ENCODE measurements around the gene HOXC9. TPM values are rescaled to one million over a fixed set of nuclear protein-coding genes. Genes with fewer than 3 reads are reported as not detected.

The HOXC9 gene
- total RNA-seq, 4 donors from 2014 or later, result 7.6 to 25.1 (median 13.0) TPM

- TF ChIP-seq CTCF (IDR thresholded peaks at IDR 0.05; ENCODE audit: low read depth), result no peak
Measured at GRCh38 chr12:53988541-53989226, 11.3 kb upstream of the HOXC9 start.

DNA sequence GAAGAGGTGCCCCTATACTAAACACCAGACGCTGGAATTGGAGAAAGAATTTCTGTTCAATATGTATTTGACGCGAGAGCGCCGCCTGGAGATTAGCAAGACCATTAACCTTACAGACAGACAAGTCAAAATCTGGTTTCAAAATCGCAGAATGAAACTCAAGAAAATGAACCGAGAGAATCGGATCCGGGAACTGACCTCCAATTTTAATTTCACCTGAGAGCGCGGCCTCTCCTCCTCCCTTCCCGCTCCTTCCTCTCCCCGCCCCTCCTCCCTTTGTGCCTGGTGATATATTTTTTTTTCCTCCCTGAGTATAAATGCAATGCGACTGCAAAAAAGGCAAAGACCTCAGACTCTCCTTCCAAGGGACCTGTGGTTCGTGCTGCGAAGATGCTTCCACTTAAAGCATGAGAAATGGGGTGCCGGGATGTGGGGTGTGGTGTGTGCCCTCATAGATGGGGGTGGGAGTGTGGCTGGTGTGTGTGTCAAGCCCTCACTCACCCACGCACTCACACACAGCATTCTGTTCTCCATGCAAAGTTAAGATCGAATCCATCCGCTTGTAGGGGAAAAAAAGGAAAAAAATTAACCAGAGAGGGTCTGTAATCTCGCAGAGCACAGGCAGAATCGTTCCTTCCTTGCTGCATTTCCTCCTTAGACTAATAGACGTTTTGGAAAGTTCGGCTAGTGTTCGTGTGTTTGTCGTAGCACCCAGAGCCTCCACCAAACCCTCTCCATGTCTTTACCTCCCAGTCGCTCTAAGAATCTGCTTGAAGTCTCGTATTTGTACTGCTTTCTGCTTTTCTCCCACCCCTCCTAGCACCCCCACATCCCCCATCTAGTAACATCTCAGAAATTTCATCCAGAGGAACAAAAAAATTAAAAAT lies 10.5 kb upstream of the HOXC9 start:
- no peak for TF ChIP-seq CTCF (IDR thresholded peaks at IDR 0.05; ENCODE audit: low read depth)

GRCh38 chr12:53990311-53991076 lies 9.5 kb upstream of the HOXC9 start:
- no peak for TF ChIP-seq CTCF (IDR thresholded peaks at IDR 0.05; ENCODE audit: low read depth)

- TF ChIP-seq CTCF (IDR thresholded peaks at IDR 0.05; ENCODE audit: low read depth), result no peak
Measured at GRCh38 chr12:53991077-53991460, 8.9 kb upstream of the HOXC9 start.

DNA sequence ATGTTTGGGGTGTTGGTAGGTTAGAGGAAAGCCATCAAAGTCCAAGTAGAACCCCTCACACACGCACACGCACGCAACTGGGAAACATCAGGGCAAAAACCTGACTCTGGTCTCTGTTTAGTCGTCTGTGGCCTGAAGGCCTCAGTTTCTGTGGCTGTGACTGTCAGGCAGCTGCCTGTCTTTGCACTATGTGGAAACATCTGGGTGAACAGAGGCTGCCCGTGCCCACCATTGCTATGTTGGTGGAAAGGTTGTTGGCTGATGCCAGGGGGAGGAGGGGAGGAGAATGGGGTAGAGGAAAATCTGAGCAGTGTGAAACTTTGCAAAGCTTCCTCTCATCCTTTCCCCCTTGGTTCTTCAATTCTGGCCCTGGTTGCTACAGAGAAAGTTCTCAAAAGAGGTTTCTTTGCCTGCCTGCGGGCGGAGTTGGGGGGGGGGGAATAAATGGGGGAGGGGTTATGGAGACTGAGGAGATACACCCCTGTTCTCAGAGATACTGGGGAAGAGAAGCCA lies 7.5 kb upstream of the HOXC9 start:
- TF ChIP-seq CTCF (IDR thresholded peaks at IDR 0.05; ENCODE audit: low read depth), result no peak

DNA sequence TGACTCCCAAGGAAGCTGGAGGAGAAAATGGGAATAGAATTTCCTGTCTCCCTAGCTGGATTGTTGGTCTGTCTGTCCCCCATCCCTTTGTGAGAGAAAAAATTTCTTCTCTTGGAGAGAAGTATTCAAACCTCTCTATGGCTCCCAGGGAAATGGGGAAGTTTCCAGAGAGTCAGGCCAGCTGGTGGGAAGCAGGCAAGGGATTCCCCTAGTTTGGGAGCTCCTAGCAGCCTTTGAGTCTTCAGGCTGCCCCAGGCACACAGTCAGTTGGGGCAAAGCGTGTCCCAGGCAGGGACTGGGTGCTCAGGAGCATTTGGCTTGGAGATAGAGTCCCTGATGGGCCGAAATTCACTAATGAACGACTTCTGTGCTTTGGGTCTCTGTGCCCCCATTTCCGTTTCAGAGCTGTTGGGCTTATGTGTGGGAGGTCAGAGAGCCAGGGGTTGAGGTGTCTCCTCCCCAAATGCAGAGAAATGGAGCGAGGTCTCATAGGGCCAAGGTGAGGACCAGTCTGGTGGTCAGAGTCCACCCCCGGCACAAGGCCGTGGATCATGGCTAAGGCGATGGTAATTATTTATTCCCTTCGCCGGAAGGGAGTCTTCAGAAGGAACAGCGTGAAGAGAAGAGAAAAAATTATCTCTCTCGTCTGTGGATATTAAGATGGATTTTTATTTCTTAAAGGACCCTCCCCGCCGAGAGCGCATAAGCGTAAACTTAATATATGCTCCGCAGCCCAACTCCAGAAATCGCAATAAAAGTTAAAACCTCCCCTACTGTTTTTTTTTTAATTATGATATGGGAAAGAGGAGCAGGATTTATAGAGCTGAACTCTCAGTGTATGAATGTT lies 6.6 kb upstream of the HOXC9 start:
- TF ChIP-seq CTCF (IDR thresholded peaks at IDR 0.05; ENCODE audit: low read depth), result no peak
